Fibroblast of peridontal ligament (primary cell): Measurements from ENCODE around the gene NDST4.
A peak's percentile ranks its signal among the peaks of the same experiment; 100 is the strongest.

Source experiments
- DNase-seq: peaks from one replicate; pipeline ENCODE4 v3.0.0-alpha.2; 2010; ENCODE audit errors: extremely low read depth

Gene NDST4

DNA sequence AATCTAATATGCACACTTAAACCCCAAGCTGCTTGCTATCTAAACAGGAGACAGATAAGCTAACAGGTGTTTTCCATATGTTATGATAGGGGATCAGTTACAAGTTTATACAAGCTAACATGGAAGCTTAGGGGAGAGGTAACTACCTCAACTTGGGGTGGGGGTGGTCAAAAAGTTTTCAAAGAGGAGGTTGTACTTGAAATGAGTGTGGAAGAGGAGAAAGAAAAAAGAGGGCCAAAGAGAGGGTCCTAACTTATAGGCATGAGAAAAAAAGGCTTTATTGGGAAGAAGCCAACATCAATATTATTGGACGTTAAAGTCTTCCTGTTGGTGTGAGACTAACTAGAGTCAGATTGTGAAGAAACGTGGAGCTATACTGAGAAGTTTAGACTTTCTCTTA is 205.9 kb downstream of the NDST4 start:
- no peak for DNase-seq

DNA sequence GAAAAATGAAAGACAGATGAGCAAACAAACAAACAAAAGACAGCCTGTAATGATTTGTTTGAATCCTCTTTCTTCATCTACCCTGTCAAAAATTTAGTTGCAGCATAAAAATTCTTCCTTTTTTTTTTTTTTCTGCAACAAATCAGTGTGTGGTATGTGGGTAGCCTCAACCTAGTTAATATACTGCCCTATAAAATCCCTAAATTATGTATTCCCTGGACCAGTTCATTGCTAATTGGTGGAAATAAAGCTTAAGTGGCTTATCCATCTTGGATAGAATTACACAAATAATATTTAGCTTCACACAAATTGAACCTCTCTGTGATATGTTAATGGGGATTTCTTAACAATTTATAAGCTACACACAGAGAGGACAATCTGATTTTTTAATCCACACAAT is 208.4 kb downstream of the NDST4 start:
- DNase-seq: no peak

DNA sequence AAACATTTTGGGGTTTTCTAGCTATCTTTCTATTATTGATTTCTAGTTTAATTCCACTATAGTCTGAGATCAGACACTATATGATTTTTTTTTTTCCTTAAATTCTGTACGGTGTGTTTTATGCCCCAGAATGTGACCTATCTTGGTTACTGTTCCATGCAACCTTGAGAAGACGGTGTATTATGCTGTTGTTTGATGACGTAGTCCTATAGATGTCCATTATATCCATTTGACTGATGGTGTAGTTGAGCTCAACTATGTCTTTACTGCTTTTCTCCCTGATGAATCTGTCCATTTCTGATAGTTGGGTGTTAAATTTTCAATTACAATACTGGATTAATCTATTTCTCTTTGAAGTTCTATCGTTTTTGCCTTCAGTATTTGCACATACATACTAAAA is 212.5 kb downstream of the NDST4 start:
- DNase-seq: no peak

DNA sequence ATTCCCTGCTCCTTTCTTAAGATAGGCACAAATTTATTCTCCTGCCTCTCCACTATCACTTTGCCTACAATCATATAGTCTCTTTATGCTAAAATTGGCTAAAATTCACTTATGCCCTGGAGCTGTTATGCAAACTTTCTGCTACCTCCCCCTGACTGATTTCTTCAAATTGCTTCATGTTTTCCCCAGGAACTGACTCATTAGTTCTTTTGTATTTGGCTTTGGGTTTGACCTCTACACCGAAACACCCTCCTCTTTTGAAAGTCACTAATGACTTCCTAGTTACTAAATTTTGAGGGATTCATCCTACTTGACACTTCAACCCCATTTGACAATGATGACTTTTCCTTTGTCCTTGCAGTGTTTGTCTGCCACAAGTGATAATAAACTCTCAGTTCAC is 222.6 kb downstream of the NDST4 start:
- DNase-seq: no peak

DNA sequence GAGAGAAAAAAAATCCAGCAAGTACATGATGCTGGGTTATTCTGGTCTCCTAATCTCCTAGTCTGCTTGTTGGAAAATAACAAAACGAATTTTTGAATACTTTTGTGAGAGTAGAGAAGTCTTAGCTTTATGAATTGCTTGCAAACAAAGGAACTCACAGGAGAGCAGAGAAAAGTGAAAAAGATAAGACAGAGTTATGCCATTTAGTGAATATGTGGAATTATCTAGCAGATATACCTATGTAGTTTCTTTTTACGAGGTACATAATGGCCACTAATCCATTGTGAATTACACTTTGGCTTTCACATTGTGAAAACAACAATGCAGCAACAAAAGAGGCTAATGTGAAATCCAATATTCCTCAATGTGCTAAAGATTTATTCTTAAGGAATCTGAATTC is 226.7 kb downstream of the NDST4 start:
- no peak for DNase-seq

DNA sequence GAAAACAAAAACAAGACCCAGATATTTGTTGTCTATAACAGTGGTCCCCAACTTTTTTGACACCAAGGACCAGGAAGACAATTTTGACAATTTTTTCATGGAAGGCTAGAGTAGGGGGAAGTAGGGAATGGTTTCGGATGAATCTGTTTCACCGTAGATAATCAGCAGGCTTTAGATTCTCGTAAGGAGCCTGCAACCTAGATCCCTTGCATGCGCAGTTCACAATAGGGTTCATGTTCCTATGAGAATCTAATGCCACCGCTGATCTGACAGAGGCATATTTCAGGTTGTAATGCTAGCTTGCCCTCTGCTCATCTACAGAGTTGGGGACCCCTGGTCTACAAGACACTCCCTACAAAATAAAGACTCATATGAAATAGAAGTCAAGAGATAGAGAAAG is 229.8 kb downstream of the NDST4 start:
- no peak for DNase-seq

DNA sequence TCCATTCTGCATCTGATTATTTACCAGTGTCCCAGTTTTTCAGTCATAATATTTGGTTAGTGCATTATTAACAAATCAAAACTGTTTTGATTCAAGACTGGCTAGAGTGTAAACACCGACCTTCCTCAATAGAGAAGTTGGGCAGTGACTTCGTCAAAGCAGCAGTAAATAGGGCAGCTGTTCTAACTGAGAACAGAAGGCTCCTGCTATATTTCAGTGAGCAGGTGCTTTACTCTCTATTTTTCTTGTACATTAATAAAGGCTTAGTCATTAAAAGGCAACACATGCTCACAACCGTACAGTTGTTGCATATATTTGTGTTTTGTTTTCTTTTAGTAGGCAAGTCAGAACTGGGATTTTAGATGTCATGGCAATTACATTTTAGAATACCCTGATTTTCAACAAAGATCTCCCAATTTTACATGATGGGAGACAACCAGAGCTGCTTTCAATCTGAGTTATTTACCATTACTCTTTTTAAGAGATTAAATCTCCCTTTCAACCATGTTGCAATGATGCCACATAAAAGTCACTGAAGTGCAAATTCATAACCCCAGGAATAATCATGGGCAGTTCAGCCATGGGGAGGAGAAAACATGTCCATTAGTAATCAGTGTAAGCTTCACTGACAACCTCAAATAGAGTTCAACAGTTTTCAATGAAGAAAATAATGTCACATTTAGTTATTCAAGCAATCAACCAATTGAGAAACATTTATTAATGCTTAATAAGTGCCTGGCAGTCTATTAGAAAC is 233.3 kb downstream of the NDST4 start:
- DNase-seq: no peak

DNA sequence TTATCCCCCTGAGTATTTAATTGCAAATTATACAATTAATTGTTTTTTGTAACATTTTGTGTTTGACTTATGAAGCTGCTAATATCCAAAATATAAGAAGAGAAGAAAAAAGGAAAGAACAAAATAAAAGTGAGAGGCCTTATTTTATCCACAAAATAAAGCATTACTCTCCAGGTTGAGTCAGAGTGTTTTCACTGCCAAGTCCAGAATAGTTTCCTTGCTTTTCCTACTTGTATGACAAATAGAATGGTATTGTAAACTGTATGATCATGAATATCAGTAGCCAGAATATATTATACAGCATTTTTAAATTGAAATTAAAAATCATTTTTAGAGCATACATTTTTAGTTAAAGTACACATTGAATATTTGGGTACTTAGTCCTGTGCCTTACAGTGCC is 237.8 kb downstream of the NDST4 start:
- peak; percentile 2 for DNase-seq

DNA sequence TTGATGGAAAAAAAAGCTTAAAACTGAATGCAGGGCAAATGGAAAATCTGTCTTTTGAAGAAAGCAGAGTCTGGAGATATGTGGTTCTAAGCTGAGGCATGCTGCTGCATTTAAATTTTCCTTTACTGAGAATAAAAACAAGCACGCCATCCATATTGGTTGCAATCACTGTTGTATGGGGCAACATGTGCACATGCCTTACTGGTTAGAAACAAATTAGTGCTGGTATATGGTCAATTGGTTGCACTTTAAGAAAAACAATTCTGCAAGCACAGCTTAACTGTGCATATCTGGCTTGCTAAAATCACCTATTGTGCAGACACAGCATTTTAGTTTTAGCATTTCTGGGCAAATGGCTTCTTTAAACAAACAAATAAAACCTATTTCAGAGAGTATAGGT is 239.1 kb downstream of the NDST4 start:
- no peak for DNase-seq

DNA sequence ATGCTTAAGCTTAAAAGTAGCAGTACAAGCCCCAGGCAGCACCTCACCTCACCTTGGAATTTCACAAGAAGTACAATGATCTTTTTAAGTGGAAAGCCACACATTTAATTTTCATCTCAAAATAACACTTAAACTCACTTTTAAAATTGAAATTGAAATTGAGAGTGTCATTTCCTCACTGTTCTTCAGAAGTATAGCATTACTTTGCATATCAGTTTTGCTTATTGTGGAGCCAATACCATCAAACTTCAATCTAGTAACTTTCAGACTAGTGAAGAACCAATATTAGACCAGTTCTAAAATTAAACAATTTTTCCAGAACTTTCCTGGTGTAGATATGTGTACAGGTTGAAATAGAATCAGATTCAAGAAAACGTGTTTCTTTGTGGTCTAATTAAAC is 242.4 kb downstream of the NDST4 start:
- DNase-seq: no peak

DNA sequence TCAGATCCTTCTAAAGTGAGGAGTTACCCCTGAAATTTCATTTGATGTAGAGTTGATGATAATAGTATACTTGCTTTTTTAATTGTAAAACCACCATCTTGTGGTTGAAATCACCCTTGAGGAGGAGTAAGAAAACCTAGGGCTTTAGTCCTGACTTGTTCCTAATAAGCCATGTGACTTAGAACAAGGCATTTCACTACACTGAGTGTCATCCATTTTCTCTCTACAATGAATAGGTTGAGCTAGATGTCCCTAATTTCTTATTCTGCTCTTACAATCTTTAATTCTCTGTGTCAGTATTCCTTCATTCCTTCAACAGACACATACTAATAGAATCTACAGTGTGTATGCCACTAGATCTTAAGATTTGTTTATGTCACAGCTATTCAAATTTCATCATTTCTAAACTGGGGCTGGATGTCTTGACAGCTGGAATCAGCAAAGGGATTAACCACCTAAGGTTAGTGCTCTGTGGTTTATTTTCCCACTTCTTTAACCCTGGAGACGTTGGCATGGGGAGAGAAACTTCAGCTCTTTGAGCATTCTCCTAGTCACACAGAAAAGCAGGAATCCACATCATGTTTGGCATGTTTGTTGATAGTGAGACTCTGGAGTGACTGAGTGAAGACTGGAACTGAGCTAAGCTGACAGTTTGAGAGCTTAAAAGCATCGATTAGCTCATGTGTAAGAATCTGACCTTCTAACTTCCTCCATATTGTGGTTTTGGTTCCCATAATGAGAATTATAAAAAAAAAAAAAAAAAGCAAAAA is 246.3 kb downstream of the NDST4 start:
- DNase-seq: no peak

DNA sequence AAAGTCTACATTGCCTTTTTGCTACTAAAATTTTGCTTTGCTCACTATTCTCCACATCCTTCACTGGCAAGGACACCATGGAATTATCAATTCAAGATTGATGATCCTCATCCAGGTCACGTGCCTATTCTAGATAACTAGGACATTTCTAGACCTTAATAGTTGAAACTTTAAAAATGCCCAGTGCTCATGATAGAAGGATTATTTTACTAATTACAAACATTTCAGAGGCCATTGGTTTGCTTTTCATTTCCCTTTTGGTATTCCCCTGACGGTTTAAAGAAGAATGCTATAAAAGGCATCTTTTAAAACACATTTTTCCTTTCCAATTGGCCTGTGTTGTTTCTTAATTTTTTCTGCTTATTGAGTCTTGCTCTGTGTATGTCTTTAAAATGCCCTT is 249.4 kb downstream of the NDST4 start:
- DNase-seq: no peak

DNA sequence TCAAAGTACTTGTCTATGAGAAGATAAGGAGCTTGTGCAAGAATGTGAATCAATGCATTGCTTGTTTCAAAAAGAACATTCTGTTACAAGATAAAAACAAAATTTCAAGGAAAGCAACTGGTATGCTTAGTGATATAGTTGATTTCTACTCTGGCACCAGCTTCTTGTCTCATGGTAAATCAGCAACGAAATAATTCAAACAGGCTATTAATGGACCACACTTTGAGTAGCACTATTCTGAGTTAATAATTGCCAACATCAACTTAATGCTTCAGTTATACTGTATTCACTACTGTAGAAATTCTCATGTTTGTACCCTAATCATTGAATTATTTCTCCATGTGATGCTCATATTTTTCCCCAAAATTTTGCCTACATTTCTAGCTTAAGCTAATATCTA is 252.6 kb downstream of the NDST4 start:
- no peak for DNase-seq

DNA sequence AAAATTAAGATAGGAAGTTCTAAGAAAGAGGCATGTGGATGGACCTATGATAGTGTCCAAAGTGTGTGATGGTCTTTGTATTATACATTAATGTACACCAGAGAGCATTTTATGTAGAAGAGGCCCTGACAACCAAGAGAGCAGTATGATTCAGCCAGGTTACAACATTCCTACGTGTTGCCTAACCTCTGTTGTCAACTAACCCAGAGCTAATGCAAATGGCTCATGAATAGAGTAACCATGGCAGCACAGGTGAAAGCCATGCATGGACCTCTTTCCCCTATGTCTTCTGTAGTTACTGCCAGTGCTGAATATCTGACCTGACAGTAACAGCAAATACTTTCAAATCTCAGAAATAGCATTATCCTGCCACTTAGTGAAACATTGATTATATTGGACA is 255.6 kb downstream of the NDST4 start:
- DNase-seq: no peak

DNA sequence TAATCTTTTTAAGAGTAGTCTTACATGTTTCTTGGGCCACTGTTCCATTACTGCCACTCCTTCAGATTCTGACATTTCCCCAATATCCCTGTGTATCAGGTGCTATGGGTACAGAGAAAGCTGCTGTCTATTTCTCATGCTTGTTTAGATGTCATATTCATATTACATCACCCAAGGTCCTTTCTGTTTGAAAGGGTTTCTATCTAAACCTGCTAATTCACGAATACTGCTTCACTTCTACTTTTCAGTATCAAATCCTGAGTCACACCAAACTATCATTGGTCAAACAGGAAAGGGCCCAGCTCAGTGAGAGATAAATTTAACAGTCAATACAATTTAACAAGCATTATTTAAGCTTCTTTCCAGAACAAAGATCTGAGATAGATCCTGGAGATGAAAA is 273.4 kb downstream of the NDST4 start:
- DNase-seq: no peak

DNA sequence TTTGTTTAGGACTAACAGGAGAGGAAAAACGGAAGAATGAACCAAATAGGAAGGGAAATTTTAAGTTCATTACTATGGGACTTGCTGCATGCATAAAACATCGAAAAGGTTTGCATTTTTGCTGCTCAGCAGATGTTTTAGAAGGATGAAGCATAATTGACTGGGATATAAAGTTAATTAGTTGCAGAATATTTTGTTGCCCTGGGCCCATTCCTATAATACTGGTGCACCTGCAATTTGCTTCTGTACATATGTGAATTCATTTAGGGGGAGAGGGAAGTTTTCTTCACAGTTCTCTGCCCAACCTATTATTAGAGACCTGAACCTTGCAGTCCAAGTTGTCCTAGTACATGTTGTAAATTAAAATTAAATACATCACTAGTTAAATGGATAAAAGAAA is 282.8 kb downstream of the NDST4 start:
- DNase-seq: no peak

DNA sequence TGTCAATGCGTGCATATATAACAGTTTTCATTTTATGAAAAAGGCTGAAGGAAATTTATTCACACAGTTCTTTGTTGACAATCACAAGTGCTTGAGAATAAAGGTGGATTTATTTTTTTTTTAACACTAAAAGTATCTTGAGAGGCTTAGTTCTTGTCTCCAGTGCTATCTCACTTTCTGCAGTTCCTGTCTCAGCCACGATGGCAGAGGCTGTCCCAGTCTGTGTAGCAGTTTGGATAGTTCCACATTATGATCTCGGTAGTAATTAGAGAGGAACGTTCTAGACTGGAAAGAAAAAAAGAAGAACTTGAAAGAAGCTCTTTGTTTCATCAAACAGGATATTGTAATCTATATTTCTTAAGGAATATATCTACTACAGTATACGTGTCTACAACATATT is 285.8 kb downstream of the NDST4 start:
- DNase-seq: no peak

DNA sequence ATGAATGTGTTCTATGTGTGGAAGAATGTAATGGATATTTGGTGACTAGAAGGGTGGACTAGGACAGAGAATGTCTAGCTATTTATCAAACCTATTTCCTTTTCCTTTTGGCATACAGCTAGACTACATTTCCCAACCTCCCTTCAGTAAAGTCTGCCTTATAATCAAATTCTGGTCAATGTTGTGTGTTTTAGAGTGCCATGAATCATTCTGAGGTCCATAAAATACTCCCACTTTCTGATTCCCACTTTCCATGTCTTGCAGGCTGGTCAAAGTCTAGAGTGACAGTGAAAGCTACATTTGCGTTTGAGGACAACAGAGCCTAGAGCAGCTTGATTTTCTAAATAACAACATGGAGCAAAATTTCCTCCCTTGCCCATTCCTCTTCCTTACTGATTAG is 297.7 kb downstream of the NDST4 start:
- no peak for DNase-seq

DNA sequence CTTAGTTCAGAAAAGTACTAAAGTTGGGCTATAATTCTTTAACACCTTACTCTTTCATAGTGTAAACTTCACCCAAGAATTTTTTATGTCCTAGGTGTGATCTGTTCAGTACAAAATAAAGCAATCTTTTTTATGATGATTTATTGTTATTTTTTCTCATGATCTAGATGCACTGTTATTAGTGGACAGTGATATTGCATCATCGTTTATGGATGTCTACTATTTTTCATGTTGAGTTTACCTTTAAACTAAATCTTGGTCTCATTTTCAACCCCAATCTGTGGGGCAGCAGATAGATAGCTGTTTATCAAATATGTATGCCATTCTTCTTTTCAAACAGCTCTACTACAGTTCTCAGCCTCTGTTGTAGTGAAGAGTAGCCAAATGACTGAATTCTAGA is 299.5 kb downstream of the NDST4 start:
- no peak for DNase-seq

DNA sequence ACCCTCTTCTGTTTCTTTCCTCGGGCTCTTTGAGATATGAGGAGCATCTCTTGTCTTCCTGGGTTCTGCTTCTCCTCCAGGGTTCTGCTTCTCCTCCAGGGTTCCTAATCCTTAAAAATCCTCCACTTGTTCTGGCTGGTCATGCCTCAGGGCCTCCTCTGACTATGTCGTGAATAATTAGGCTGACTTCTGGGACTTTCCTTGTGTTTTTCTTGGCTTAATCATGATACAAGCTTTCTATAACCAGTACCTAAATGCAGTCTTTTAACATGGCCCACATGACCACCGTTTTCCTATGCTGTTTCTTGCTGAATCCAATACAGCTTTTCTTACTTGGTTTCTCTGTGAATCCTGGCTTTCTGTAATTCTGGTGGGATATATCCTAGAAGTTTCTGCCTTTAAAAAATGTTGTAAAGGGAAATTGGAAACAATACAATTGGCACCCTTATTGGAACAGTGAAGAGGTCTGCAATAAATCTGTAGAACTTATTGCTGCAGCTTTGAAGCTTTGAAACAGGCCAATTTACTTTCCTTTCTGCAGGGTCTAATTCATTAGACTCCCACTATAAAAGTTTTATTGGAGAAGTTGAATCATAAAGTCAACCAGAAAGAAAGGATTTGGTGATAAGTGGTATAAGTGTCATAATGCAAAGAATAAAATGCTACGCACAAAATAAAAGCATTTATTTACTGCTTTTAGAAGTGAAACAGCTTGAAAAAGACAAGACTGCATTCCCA is 301.7 kb downstream of the NDST4 start:
- no peak for DNase-seq

DNA sequence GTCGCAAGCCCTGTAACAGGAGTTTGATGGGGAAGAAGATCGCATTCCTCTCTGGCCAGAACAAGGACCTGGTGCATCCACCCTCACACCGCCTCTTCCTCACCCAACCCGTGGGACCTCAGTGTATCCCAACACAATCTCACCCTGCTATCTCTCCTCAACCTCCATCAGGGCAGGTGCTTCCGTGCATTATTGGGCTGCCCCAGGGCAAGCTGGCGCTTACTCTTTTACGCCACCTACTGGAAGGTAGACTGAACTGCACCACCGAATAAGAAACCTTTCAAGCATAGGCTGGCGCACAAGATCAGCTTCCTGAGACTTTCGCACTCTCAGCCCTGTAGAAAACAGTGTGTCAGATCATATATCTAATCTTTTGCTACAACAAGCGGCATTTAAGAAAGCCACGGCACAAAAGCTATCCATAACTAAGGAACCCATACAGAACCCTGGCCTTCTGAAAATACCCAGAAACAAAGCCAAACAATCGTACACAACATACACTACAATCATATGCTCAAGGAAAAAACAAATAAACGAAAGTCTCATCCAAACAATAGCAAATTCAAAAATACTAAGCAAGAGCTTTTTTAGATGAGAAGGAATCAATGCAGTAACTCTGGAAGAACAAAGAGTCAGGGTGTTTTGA is 305.5 kb downstream of the NDST4 start:
- DNase-seq: peak; percentile 3

DNA sequence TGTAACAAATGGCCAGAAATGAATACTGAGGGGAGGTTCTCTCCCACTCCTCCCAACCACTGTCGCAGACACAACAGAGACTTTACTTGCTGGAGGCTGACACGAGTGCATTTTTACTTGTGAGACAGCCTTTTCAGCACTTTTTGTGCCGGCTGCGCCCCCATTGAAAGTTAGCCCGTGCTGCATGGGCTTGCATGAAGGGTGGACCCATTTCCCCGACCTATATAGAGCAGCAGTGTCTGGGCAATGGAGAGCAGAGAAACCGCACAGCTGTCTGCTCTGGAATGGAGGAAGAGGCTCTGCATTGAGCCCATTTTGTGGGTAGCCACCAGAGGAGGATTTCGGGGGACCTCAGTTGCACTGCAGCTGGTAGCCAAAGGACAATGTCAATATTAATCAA is 306.1 kb downstream of the NDST4 start:
- DNase-seq: no peak
